Measurements from ENCODE around the gene ACTL10.

The ACTL10 gene

GRCh38 chr20:33664762-33665144 is 2.0 kb upstream of the ACTL10 start:
- DNase-seq = no peak

DNA sequence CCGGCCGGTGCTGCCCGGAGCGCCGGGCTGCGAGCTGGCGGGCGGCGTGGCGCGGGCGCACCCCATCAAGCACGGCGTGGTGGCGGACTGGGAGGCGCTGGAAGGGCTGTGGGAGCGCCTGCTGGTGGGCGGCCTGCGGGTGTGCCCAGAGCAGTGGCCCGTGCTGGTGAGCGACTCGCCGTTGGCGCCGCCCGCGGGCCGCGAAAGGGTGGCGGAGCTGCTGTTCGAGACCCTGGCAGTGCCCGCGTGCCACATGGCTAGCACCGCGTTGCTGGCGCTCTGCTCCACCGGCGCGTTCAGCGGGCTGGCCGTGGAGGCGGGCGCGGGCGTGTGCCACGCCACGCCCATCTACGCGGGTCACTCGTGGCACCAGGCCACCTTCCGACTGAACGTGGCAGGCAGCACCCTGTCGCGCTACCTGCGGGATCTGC is 517 bp downstream of the ACTL10 start:
- no peak for DNase-seq

GRCh38 chr20:33667676-33668465 is 1.1 kb downstream of the ACTL10 start:
- peak; percentile 79 for DNase-seq

DNA sequence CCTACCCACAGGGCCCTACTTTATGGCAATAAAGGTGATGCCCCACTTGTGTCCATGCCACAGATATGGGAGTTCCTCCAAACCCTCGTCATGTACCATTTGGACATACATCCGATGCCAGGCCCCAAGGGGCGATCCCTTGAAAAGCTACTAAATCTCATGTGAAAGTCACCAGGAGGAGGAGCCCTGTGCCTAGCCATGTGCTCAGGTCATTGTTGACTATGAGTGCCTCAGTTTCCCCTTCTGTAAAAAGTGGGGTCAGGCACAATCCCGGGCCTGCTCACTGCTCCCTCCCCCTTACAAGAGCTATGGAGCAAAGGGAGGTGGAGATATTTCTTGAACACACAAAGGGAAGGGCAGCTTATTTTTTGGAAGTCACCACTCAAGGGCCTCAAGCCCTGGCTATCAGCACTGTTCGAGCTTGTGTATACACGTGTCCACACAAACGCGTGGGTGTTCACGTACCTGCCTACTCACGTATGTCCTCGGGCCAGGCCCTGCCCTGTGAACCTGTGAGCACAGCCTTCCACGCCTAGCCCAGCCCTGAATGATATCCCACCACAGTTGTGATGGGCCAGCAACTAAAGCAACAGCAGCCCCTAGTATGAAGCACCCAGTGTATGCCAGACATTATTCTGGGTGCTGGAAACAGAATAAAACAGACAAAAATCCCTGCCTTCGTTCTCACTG is 1.9 kb downstream of the ACTL10 start:
- DNase-seq = no peak

GRCh38 chr20:33669224-33669623 is 2.5 kb downstream of the ACTL10 start:
- no peak for DNase-seq

- no peak for DNase-seq
Measured at GRCh38 chr20:33669873-33670640, 3.3 kb downstream of the ACTL10 start.

DNA sequence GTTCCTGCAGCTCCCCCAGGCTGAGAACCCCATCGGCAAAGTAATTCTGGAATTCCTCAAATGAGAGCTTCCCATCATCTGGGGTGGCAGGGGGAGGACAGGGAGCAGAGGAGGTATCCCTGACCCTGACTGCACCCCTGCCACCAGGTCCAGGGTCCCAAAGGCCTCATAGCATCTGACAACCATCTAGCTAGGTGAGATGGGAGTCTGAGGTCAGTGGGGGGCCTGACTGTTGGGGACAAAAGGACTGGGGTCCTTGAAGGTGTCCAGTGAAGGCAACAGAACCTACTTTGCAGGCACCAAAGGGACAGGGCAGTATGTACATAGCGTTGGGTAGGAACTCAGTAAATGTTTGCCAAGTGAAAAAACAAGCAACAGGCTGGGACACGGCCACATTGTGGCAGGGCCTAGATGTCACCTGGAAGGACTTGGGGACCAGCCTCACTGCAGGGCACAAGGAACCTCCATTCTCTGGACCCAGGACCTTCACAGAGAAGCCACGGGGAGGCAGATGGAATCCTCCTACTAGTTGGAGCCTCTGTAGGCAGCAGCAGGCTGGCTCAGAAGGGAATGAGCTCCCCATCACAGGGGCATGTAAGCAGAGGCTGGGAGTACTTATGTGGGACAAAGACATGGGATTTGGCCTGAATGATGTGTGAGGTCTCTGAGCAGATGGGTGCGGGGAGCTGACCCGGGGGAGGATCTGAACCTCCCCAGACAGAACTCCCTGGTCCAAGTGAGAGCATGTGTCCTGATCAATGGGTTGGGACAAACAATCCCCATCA is 4.2 kb downstream of the ACTL10 start:
- no peak for DNase-seq

GRCh38 chr20:33671573-33672288 is 5.0 kb downstream of the ACTL10 start:
- DNase-seq = no peak

DNA sequence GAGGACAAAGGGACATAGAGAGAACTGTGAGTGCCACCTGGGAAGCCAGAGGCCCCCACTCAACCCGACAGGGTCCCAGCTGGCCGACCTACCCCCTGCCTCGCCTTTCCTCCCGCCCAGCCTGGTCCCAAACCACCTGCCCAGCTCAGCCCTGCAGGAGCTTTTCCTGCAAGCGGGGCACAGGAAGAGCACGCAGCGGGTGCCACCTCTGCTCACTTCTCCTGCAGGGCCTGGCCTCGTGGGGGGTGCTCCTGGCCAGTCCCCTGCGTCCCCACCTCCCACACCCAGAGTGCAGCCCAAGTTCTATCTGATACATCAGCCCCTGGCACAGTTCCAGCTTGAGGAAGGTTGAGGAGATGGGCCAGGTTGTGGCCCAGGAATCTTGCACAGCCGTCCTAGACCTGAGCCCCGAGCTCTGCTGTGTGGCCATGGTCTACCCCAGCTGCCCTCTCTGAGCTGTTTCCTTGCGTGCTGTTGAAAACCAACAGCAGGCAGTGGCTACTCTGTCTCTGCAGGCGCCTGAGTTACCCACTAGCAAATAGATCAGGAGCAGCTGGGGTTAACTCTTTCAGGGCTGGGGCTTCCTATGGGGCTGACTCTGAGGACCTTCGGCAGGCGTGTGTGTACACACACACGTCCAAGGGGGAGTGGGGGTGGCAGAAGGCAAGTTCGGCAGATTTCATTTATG is 5.8 kb downstream of the ACTL10 start:
- no peak for DNase-seq

GRCh38 chr20:33673114-33673409 is 6.3 kb downstream of the ACTL10 start:
- no peak for DNase-seq

- no peak for DNase-seq
Measured at GRCh38 chr20:33673410-33674293, 6.9 kb downstream of the ACTL10 start.

DNA sequence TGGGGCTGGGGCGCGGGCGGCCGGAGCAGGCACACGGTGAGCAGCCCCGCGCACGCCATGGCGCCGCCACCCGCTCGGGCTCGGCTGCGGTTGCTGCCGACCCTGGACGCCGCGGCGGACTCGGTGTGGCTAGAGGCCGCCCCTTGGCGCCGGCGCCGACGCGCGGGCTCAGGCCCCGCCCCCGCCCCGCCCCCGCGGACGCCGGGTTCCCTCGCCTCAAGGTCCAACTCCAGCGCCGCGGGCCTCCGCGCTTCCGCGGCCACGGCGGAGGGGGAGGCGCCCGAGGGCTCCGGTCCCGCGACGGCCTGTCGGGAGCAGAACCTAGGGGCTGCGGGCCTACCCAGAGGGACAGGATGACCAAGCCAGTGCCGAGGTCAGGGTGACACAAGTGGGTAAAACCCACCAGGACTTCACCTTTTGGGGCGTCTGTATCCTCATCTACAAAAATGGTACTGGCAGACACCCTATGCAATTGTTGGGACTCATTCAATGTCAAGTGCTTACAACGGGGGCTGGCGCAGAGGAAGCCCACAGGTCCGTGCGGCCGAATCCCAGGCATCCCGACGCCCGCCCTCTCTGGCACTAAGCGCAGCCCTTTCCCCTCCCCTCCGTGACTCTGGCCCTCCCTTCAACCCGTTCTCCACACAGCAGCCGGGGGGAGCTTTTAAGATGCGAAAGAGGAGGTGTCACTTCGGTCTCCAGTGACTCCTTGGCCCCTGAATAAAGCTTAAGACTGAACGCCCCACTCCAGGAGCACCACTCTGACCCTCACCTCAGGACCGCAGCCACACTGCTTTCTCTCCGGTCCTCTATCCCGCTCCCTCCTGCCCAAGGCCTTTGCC is 7.8 kb downstream of the ACTL10 start, which contains the start of gene NECAB3:
Gene NECAB3, minus strand, starts transcription at position 135 of the 842 bp plus-strand sequence. Its CDS starts 76 bp downstream, at position 59.
- DNase-seq = peak; percentile 80

DNA sequence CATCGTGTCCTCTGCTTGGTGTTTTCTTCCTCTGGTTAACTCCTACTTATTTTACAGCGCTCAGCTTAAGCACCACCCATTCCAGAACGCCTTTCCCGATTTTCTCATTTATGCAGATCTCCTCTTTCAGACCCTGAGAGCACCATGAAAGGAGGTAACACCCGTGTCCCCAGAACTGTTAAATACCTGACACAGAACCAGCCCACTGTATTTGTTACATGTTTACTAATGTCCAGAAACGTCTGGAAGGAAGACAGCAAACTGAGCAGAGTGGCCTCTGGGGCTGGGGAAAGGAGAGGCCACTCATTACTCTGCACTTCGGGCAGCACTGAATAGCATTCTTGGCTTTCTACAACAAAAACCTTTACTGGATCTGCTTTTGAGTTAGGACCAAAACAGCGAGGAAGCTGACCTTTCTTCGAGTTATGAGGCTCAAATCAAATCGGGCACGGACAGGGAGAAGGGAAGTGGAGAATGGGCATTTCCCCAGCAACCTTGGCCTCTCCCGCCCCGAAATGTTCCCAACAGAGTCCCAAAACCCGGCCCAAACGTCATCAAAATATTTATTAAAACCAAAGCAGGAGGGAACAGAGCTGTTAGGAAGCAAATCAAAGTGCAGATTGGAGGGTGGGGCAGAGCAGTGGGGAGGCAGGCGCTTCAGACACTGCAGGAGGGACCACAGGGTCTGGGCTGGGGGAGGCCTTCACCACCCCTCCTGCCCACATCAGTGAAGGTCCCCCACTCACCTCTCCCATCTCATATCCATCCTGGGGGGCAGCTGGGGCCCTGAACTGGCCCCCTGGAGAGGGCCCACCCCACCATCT is 8.6 kb downstream of the ACTL10 start:
- DNase-seq = no peak

DNA sequence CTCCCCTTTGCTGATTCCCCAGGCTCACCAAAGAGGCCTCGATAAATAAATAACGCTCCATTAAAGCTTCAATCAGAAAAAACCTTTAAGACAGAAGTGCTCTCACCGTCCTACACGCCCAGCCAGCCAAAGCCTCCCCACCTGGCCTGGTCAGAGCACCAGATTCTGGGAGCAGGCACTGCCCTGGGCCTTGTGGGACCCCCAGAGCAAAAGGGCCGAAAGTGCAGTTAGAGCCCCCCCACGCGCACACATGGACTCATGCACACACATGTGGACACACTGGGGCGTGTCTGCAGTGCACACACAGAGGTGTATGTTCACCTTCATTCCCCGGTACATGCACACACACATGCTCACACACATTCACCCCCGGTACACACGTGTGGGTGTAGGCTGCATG is 9.4 kb downstream of the ACTL10 start:
- no peak for DNase-seq

DNA sequence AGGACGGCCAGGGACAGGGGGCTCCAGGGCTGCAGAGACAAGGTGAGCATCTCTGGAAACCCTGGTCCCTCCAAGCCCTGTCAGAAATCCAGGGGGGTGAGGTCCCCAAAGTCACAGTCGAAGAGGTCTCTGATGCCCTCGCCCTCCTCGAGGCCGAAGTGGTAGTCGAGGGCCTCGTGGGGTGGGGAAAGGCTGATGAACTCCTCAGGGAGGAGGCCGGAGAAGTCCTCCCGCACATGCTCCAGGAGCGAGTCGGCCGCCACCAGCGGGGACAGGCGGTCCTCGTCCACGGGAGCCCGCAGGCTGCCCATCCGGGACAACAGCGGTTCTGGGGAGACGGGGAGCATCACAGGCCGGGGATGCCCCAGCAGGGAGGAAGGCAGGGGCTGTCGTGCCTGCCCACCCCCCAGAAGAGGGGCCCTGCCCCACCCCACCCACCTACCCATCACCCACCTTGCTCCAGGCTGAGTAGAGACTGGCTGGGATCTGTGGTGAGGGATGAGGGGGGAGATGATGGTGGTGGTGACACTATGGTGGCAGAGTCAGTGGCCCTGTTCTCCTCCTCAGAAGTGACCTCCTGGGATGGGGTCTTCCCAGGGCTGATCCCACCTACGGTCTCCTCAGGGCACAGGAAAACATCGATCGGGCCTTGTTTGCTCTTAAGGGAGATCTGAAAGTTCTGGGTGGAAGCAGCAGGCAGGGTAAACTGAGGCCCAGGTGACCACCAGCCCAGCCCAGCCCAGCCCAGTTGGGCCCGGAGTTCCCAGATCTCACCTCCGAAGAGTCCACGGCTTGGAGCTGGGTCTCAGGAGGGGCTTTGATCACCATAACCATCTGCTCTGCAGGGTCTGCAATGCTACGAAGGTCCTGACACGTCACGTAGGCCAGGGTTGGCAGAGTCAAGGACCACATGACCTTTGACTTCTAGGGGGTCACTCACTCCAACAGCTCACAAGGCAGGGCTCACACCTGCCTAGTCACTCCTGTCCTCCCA is 10.2 kb downstream of the ACTL10 start:
- no peak for DNase-seq

DNA sequence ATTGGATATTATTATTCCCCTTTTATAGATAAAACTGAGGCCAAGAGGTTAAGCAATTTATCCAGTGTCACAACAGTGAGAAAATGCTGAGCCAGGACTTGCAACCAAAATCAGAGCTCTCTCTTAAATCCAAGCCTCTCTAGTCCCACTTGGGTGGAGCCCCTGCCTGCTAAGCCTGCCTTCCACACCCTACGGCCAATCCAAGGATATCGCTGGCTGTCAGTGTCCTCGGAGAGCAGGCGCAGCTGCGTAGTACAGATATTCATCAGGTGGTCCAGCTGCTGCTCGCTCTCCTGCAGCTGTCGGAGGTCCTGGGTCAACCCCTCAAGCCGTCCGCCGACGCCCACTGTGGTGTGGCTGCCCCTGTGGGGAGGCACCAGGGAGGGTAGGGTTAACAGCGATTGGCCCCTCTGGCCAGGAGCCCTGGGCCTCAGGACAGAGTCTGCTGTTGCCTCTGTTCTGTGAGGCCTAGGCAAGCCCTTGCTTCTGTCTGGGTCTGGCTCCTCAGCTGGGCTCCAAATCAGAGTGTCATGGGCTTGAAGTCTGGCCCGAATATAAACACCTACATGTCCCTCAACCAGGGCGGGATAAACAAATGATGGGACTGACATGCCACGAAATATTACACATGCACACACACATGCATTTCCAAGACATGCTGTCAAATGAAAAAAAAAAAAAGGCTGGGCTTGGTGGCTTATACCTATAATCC is 11.4 kb downstream of the ACTL10 start:
- DNase-seq = no peak
